Measurements from ENCODE around the gene MAMDC4.
"Not testable (repeated sequence)": the region's sequence is repeated elsewhere in the genome, so short reads cannot be mapped to it uniquely, and the experiment has no call there.

Gene MAMDC4

DNA sequence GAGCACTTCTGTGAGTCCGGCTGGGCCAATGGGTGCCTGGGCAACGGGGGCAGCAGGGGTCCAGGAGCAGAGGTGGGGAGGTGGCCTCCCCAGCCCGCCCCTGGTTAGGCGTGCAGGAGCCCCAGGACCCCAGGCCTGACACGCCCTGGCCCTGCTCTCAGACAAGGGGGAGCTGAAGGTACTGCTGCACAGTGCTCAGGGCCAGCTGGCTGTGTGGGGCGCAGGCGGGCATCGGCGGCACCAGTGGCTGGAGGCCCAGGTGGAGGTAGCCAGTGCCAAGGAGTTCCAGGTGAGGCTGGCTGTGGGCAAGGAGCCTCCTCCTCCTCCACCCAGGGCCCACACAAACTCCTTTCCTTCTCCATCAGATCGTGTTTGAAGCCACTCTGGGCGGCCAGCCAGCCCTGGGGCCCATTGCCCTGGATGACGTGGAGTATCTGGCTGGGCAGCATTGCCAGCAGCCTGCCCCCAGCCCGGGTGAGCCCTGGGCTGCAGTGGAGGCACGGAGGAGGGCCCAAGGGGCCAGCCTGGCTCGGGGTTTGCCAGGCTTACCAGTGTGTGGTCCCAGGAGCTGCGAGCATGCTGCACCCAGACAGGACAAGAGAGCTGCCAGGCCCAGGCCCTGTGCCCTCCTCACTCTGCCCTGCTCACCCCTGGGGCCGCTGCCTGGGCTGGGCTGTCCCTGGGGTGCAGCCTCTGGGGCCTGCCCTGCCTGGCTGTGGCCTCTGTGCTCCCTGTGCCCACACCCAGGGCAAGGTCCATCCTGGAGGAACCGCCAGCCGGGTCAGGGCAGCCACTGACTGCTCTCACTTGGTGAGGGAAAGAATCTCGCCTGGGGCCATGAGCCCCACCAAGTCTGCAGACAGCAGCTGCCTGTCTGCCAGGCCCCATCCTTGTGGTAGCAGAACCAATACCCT lies 7.0 kb downstream of the MAMDC4 start:
- no peaks in the 10 kb centered on the region for H3K9me3 Mint-ChIP-seq
- no peak overlapping the region for H3K27ac Mint-ChIP-seq
- H3K4me3 Mint-ChIP-seq: no peak overlapping the region
- H3K4me1 Mint-ChIP-seq: peaks cover 5% of the 10 kb centered on the region
- no peaks in the 10 kb centered on the region for H3K27me3 Mint-ChIP-seq
- peaks cover 1% of the 10 kb centered on the region for H3K36me3 Mint-ChIP-seq

DNA sequence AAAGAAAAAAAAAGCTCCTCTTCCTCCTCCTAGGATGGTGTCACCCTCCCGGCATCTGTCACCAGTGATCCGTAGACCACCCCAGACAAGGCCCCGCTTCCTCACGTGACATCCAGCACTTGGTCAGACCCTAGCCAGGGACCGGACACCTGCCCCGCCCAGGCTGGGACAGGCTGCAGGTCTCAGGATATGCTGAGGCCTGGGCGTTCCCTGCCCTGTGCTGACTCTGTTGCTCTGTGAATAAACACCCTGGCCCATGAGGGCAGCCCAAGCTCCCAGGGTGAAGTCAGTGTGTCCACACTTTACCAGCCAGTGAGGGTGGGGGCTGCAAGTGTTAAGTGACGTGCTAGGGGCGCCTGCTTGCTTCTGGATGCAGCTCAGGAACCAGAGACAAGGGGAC lies 8.4 kb downstream of the MAMDC4 start:
- H3K9me3 Mint-ChIP-seq: no peaks in the 10 kb centered on the region
- peaks cover 8% of the 10 kb centered on the region for H3K4me1 Mint-ChIP-seq
- H3K27me3 Mint-ChIP-seq: no peaks in the 10 kb centered on the region
- peaks cover 1% of the 10 kb centered on the region for H3K36me3 Mint-ChIP-seq
- H3K4me3 Mint-ChIP-seq: no peak overlapping the region
- no peak overlapping the region for H3K27ac Mint-ChIP-seq

DNA sequence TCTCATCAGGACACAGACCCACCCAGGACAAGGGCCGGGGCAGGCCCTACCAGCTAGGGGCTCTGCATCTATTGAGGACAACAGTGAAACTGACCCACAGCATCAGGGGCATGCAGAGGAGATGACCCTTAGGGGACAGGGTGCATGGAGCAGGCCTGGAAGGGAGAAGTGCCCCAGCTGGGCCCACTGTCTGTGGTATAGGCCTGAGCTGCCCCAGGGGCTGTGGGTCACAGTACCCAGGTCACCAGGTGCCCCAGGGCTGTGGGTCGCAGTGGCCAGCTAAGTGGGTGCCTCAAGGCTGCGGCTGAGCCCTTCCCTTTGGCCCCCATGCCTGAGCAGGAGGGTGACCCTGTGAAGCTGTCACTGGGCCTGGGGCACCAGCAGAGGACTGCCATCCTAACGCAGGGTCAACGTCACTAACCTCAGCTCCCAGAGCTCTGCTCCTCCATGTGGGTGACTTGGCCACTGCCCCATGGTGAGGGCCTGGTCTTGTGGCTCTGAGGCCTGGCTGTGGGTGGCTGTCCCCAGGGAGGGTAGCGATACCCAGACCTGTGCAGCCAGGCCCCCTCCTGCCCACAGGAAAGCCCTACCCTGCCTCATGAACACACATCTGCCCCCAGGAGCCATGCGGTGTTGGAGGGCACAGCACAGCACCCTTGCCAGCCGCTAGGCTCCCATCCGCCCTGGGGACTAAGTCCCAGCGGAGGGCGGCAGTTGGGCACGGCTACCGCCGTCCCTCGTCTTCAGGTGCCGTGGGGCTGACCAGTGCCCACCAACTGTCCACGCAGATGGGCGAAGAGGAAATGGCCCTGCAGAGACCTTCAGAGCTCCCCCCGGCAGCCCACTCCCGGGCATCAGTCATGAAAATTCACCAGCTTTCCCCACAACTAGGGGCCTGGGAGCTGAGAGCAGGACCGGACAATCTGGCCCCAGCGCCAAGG lies 9.1 kb downstream of the MAMDC4 start:
- no peaks in the 10 kb centered on the region for H3K27me3 Mint-ChIP-seq
- H3K4me3 Mint-ChIP-seq: no peak overlapping the region
- H3K9me3 Mint-ChIP-seq: no peaks in the 10 kb centered on the region
- peaks cover 1% of the 10 kb centered on the region for H3K36me3 Mint-ChIP-seq
- H3K4me1 Mint-ChIP-seq: peaks cover 8% of the 10 kb centered on the region
- no peak overlapping the region for H3K27ac Mint-ChIP-seq

GRCh38 chr9:136861874-136862457 lies 9.8 kb downstream of the MAMDC4 start:
- Mint-ChIP-seq H3K36me3 (peaks cover 1% of the 10 kb centered on the region), H3K4me3 (no peak overlapping the region), H3K27ac (no peak overlapping the region)

DNA sequence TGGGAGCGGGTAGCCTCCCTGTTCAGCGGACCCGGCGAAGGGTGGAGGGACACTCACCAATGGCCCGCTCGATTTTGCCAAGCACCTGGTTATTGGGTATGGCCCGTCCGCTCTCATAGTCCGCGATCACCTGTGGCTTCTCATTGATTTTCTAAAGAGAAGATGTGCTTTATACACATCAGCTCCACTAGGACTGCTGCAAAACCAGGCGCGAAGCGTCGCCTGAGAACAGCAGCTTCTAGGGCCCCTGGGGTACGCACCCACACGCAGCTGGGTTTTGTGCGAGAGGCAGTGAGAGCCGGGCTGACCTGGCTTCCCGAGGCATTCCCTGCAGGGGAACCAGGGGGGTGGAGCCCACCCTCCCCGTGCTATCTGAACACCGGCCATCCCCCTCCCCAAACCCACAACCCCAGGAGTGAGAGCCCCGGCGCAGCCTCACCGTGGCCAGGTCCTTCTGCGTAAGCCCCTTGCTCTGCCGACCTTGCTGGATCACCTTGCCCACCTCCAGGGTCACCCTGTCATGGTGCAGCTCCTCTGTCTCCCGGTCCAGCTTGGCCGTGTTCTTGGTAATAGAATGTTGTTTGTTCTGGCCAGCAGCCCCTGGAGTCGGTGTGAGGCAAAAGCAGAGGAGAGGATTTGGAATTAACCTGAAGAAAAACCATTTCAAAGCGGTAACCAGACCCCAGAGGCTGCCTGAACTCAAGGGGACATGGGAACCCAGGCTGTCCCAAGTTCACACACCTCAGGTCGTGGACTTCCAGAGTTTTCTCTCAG lies 10.9 kb downstream of the MAMDC4 start:
- Mint-ChIP-seq H3K36me3 (peaks cover 1% of the 10 kb centered on the region), H3K4me3 (no peak overlapping the region), H3K27ac (no peak overlapping the region)

More at GRCh38 chr9:136861874-136862457, 9.8 kb downstream of the MAMDC4 start:
- Mint-ChIP-seq H3K9me3 (no peaks in the 10 kb centered on the region), H3K4me1 (peaks cover 8% of the 10 kb centered on the region), H3K27me3 (no peaks in the 10 kb centered on the region)

GRCh38 chr9:136863623-136864273 lies 11.6 kb downstream of the MAMDC4 start:
- H3K4me1 Mint-ChIP-seq: peaks cover 8% of the 10 kb centered on the region
- peaks cover 1% of the 10 kb centered on the region for H3K36me3 Mint-ChIP-seq
- peak overlapping the region; percentile 55 for H3K27ac Mint-ChIP-seq
- H3K27me3 Mint-ChIP-seq: no peaks in the 10 kb centered on the region
- no peaks in the 10 kb centered on the region for H3K9me3 Mint-ChIP-seq
- H3K4me3 Mint-ChIP-seq: peak overlapping the region; percentile 23

More for the DNA sequence above, 10.9 kb downstream of the MAMDC4 start:
- H3K27me3 Mint-ChIP-seq: no peaks in the 10 kb centered on the region
- H3K9me3 Mint-ChIP-seq: no peaks in the 10 kb centered on the region
- H3K4me1 Mint-ChIP-seq: peaks cover 8% of the 10 kb centered on the region

DNA sequence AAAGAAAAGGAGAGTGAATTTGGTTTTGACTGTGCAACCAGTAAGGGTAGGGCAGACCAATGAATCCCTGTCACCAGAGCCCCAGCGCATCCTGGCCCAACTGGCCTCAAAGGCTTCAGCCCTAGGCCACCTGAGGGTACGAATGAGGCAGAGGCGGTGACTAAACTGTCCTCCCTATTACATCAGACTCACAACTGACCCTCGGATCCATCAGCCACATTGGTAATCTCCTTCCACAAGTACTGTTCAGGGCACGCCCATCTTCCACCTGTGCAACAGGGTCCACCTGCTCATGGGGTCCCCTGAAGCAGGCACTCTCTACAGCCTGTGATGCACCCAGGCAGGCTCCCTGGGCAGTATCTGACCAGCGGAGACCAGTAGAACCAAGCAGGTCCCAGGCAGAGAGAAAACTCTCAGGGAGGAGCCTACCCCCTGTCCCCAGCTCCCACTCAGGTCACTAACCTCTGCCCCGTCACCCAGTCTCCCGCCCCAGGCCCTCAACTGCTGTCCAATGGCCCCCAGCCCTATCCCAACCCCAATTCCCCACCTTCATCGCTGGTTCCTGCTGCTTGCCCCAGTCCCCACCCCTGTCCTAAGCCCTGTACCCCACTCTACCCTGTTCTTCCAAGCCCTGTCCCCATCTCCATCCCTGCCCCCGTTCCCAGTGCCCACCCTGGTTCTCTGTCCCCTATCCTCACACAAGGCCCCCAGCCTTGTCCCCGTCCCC lies 13.1 kb downstream of the MAMDC4 start:
- Mint-ChIP-seq H3K9me3 (no peaks in the 10 kb centered on the region), H3K4me3 (peak overlapping the region; percentile 84), H3K27me3 (no peaks in the 10 kb centered on the region), H3K27ac (peak overlapping the region; percentile 65), H3K36me3 (peaks cover 1% of the 10 kb centered on the region), H3K4me1 (peaks cover 13% of the 10 kb centered on the region)

DNA sequence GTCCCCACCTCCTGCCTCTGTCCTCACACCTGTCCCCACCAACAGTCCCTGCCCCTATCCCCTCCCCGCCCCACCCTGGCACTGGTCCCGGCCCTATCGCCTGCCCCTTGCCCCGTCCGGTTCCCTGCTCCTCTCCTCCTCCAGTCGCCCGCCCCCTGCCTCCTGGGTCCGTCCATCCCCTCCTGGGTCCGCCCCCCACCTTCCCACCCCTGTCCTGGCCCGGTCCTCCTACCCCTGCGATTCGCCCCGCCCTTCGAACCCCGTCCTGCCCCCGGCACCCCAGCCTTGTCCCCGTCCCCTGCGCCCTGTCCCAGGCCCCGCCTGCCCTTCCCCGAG lies 13.6 kb downstream of the MAMDC4 start:
- peak overlapping the region; percentile 84 for H3K4me3 Mint-ChIP-seq
- no peaks in the 10 kb centered on the region for H3K27me3 Mint-ChIP-seq
- H3K9me3 Mint-ChIP-seq: no peaks in the 10 kb centered on the region
- peak overlapping the region; percentile 65 for H3K27ac Mint-ChIP-seq
- H3K4me1 Mint-ChIP-seq: peaks cover 13% of the 10 kb centered on the region
- peaks cover 1% of the 10 kb centered on the region for H3K36me3 Mint-ChIP-seq

DNA sequence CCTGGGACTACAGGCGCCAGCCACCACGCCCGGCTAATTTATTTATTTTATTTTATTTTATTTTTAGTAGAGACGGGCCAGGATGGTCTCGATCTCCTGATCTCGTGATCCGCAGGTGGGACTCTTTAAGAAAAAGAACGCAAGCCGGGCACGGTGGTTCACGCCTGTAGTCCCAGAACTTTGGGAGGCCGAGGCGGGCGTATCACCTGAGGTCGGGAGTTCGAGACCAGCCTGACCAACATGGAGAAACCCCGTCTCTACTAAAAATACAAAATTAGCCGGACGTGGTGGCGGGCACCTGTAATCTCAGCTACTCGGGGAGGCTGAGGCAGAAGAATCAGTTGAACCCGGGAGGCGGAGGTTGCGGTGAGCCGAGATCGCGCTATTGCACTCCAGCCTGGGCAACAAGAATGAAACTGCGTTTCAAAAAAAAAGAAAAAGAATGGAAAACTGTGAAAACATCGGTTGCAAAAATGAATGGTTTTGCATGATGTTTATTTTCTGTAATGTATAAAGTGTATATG lies 14.8 kb downstream of the MAMDC4 start:
- H3K9me3 Mint-ChIP-seq, H3K27me3 Mint-ChIP-seq, H3K36me3 Mint-ChIP-seq: not testable (repeated sequence)
- Mint-ChIP-seq H3K27ac (peak overlapping the region; percentile 23), H3K4me3 (peak overlapping the region; percentile 73), H3K4me1 (peaks cover 13% of the 10 kb centered on the region)

GRCh38 chr9:136867480-136867879 lies 15.3 kb downstream of the MAMDC4 start:
- Mint-ChIP-seq H3K9me3 (no peaks in the 10 kb centered on the region), H3K27me3 (no peaks in the 10 kb centered on the region), H3K27ac (no peak overlapping the region), H3K4me1 (peaks cover 13% of the 10 kb centered on the region), H3K36me3 (peaks cover 1% of the 10 kb centered on the region), H3K4me3 (peak overlapping the region; percentile 73)

DNA sequence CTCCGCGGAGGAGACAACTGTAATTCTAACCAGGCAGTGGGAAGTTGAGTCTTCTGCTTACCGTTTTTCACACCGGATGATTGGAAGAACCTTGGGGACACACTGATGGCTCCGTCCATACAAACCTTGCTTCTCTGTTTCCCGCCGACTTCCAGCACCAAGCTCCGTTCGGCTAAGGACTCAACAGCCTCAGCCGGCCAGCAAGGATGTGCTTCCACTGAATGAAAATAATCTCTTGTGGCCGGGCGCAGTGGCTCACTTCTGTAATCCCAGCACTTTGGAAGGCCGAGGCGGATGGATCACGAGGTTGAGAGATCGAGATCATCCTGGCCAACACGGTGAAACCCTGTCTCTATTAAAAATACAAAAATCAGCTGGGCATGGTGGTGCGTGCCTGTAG lies 15.8 kb downstream of the MAMDC4 start:
- H3K4me3 Mint-ChIP-seq: peak overlapping the region; percentile 73
- peaks cover 13% of the 10 kb centered on the region for H3K4me1 Mint-ChIP-seq
- H3K27ac Mint-ChIP-seq: no peak overlapping the region
- H3K36me3 Mint-ChIP-seq: peaks cover 1% of the 10 kb centered on the region
- no peaks in the 10 kb centered on the region for H3K9me3 Mint-ChIP-seq
- no peaks in the 10 kb centered on the region for H3K27me3 Mint-ChIP-seq

DNA sequence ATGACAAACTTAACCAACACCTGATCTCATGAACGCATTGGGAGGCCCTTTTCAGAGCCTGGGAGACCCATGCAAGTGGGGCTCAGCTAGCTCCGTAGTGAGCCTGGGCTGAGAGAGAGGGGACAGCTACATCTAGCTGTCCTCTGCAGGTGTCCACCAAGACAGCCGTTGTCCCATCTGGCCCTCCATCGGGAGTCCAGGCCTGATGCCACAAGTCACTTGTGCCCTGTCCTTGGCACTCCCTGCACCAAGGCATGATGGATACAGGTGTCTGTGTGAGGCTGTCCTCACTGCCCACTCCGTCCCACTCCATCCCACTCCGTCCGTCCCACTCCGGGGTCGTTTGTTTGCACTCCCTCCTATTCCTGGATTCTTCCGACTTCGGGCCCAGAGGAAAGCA lies 16.5 kb downstream of the MAMDC4 start:
- no peak overlapping the region for H3K27ac Mint-ChIP-seq
- peaks cover 1% of the 10 kb centered on the region for H3K36me3 Mint-ChIP-seq
- peak overlapping the region; percentile 39 for H3K4me3 Mint-ChIP-seq
- H3K9me3 Mint-ChIP-seq: no peaks in the 10 kb centered on the region
- no peaks in the 10 kb centered on the region for H3K27me3 Mint-ChIP-seq
- peaks cover 11% of the 10 kb centered on the region for H3K4me1 Mint-ChIP-seq

- not testable (repeated sequence) for H3K4me3 Mint-ChIP-seq, H3K9me3 Mint-ChIP-seq, H3K27me3 Mint-ChIP-seq, H3K27ac Mint-ChIP-seq, H3K4me1 Mint-ChIP-seq, H3K36me3 Mint-ChIP-seq
These were observed 17.5 kb downstream of the MAMDC4 start for GRCh38 chr9:136869611-136870010.

DNA sequence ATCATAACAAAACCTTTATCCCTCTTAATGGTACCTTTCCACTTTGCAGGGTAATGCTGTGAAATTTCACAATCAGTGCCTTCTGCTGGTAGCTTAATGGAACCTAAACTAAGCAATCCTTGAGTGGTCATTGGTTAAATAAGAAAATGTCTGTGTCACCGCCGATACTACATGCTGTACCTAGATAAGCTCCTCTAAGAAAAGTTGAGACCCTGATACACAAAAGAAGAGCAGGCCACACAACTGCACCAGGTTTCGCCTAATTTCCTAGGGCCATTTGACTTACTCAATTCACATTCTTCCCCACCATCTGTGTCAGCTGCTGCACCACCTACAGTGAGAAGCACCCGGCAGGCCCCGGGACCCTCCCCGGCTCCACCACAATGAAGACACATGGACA lies 23.0 kb downstream of the MAMDC4 start:
- Mint-ChIP-seq H3K36me3 (no peaks in the 10 kb centered on the region), H3K27ac (no peak overlapping the region), H3K4me1 (no peaks in the 10 kb centered on the region), H3K9me3 (no peaks in the 10 kb centered on the region), H3K27me3 (no peaks in the 10 kb centered on the region), H3K4me3 (no peak overlapping the region)
